Panc1 (cell line): Measurements from ENCODE around the gene PRKCA. TPM values are rescaled to one million over a fixed set of nuclear protein-coding genes. Genes with fewer than 3 reads are reported as not detected.
A peak's percentile ranks its signal among the peaks of the same experiment; 100 is the strongest.

Experiments
- ATAC-seq: fragments of 200-7000 bp; cut with Tn5 transposase; 2 replicates; pipeline ENCODE4 v1.9.1; 2020; ENCODE audit warnings: mild to moderate bottlenecking, moderate library complexity
- BruUV-seq: library from RNA; stranded (reverse); fragments of 400-500 nt; replicated peaks from 2 replicates; lab custom pipeline; 2021; lab: Mats Ljungman, UMichigan
- CTCF ChIA-PET: fragments of 300-600 bp; sonication (Branson Sonifier 250); formaldehyde crosslinking; loops from one replicate; lab custom pipeline; 2022; ENCODE audit warnings: antibody characterized with exemption; lab: Charles Lee
- POLR2A ChIA-PET: fragments of 300-600 bp; sonication (Branson Sonifier 250); formaldehyde crosslinking; loops from one replicate; lab custom pipeline; 2022; ENCODE audit warnings: antibody characterized with exemption; lab: Charles Lee
- DNase-seq: peaks from one replicate; pipeline ENCODE4 v3.0.0-alpha.2; 2010; ENCODE audit warnings: low read depth, low spot score
- H3K27ac ChIP-seq: 2 replicates; pipeline ENCODE4 v1.5.1; 2011; ENCODE audit warnings: mild to moderate bottlenecking, low read length, inconsistent platforms
- H3K27me3 ChIP-seq: fragments of 200-500 bp; sonication (Bioruptor generic); 2 replicates; pipeline ENCODE4 v1.6.0; 2014; ENCODE audit warnings: low read length, inconsistent platforms; ENCODE audit not compliant: control insufficient read depth, insufficient read depth
- H3K36me3 ChIP-seq: fragments of 200-500 bp; sonication (Bioruptor generic); 2 replicates; pipeline ENCODE4 v1.5.1; 2014; ENCODE audit warnings: inconsistent platforms, mild to moderate bottlenecking, low read length, moderate library complexity; ENCODE audit not compliant: control insufficient read depth, insufficient read depth
- H3K4me1 ChIP-seq: 2 replicates; pipeline ENCODE4 v1.5.1; 2011; ENCODE audit warnings: inconsistent platforms, mild to moderate bottlenecking, low read length, moderate library complexity; ENCODE audit not compliant: control insufficient read depth, insufficient read depth
- H3K4me3 ChIP-seq, 2 experiments: 2 replicates each; pipeline ENCODE4 v1.5.1; 2011 to 2012; ENCODE audit warnings: low read depth in 2 of 2, low read length in 2 of 2, mild to moderate bottlenecking in 2 of 2, inconsistent platforms in 1 of 2, moderate library complexity in 1 of 2
- H3K9me3 ChIP-seq: fragments of 200-500 bp; sonication (Bioruptor generic); 2 replicates; pipeline ENCODE4 v1.5.1; 2014; ENCODE audit warnings: low read depth, mild to moderate bottlenecking, inconsistent platforms, low read length, moderate library complexity; ENCODE audit not compliant: control insufficient read depth, insufficient read depth
- POLR2AphosphoS5 ChIP-seq: IDR thresholded peaks from 2 replicates; pipeline ENCODE4 v1.6.1; 2012; ENCODE audit warnings: mild to moderate bottlenecking, low read depth, low read length, moderate library complexity
- REST ChIP-seq, 2 experiments: IDR thresholded peaks; 2 replicates each; pipeline ENCODE4 v1.6.1; 2011 to 2012; ENCODE audit warnings: low read depth in 2 of 2, control low read depth in 1 of 2, low read length in 1 of 2, mild to moderate bottlenecking in 1 of 2, moderate library complexity in 1 of 2; ENCODE audit not compliant: insufficient read depth in 1 of 2
- SIN3A ChIP-seq: IDR thresholded peaks from 2 replicates; pipeline ENCODE4 v1.6.1; 2012; ENCODE audit warnings: low read depth, mild to moderate bottlenecking, low read length, moderate library complexity, borderline replicate concordance; ENCODE audit not compliant: insufficient read depth
- TCF7L2 ChIP-seq: IDR thresholded peaks from 2 replicates; pipeline ENCODE4 v1.6.1; 2011; ENCODE audit warnings: mild to moderate bottlenecking, low read depth, low read length, inconsistent platforms
- in situ Hi-C: cut with HindIII; loops from 2 replicates; pipeline ENCODE4 v1.10.0; 2016; ENCODE audit warnings: low sequenced_read_pairs, low pct_unique_long_range_greater_than_20kb
- intact Hi-C: fragments of 100-400 bp; cut with micrococcal nuclease; formaldehyde crosslinking; loops from one replicate; pipeline ENCODE4 v1.10.0; 2022; ENCODE audit not compliant: unreplicated experiment
- total RNA-seq: library from RNA; stranded (reverse); gene quantifications from one replicate; pipeline ENCODE4 v1.2.1, GENCODE V29; 2021; ENCODE audit not compliant: unreplicated experiment
- TF ChIP-seq, protein P1 (sequence below): fragments of 450-650 bp; IDR thresholded peaks from 2 replicates; pipeline ENCODE4 v1.5.1; 2017; ENCODE audit warnings: mild to moderate bottlenecking

PRKCA gene
- total RNA-seq, 1 experiment from 2014 or later, result 53.0 TPM

DNA sequence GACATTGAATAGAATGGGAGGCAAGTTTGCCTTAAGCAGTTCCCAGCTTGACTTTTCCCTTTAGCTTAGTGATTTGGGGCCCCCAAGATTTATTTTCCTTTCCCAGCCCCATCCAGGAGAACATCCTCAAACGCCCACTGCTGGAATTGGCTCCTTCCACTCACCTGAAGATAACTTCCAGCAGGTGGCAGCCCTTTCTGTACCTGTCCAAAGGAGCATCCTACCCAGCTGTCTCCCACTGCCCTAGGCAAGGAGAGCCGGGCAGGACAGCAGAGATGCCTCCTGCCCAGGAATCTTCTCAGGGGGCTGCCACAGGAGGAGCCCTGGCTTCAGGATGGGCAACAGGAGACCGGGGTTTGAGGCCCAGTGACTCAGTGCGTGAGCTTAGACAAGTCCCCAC, 538.9 kb downstream of the PRKCA start:
- no peaks in the 10 kb centered on the region for H3K36me3 ChIP-seq
- no peak overlapping the region for H3K27ac ChIP-seq
- H3K9me3 ChIP-seq, result no peaks in the 10 kb centered on the region
- in situ Hi-C loops (no loop called here), intact Hi-C loops (no loop called here)
- TF ChIP-seq SIN3A (no peak), REST (IDR thresholded peaks at IDR 0.05; ENCODE audit: insufficient read depth in 1 of 2, low read depth in 2 of 2, low read length in 1 of 2) (no peak), POLR2AphosphoS5 (no peak), TCF7L2 (no peak)
- TF ChIP-seq, protein P1, sequence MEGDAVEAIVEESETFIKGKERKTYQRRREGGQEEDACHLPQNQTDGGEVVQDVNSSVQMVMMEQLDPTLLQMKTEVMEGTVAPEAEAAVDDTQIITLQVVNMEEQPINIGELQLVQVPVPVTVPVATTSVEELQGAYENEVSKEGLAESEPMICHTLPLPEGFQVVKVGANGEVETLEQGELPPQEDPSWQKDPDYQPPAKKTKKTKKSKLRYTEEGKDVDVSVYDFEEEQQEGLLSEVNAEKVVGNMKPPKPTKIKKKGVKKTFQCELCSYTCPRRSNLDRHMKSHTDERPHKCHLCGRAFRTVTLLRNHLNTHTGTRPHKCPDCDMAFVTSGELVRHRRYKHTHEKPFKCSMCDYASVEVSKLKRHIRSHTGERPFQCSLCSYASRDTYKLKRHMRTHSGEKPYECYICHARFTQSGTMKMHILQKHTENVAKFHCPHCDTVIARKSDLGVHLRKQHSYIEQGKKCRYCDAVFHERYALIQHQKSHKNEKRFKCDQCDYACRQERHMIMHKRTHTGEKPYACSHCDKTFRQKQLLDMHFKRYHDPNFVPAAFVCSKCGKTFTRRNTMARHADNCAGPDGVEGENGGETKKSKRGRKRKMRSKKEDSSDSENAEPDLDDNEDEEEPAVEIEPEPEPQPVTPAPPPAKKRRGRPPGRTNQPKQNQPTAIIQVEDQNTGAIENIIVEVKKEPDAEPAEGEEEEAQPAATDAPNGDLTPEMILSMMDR, result no peak; the same call in 1 of the 2 replicates
- H3K27me3 ChIP-seq, result no peaks in the 10 kb centered on the region
- ATAC-seq (no peak), DNase-seq (no peak)
- POLR2A ChIA-PET, result no interaction called here
- CTCF ChIA-PET, result no interaction called here
- no TSS peak for BruUV-seq
- no peak overlapping the region for H3K4me3 ChIP-seq
- no peaks in the 10 kb centered on the region for H3K4me1 ChIP-seq

DNA sequence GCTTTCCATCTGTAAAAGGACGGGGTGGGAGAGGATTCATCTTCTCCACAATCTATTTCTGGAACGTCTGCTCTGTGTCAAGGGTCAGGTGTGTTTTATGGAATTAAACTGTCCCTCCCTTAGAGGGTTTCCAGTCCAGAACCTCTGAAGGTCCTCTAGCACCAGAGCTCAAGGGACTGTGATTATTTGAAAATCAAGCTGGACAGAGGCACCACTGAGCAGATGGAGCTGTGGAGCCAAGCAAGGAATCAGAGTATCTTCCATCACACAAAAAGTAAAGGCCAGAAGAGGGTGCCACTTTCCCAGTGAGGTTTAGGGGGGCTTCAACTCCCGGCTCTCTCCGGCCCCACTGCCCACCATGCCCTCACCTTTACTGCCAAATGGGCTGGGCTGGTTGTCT, 539.3 kb downstream of the PRKCA start:
- CTCF ChIA-PET, result no interaction called here
- H3K27me3 ChIP-seq, result no peaks in the 10 kb centered on the region

More for the DNA sequence above, 539.3 kb downstream of the PRKCA start:
- intact Hi-C loops, result no loop called here
- H3K9me3 ChIP-seq, result no peaks in the 10 kb centered on the region
- POLR2A ChIA-PET, result no interaction called here
- in situ Hi-C loops, result no loop called here
- H3K27ac ChIP-seq, result no peak overlapping the region
- DNase-seq, result no peak
- no peak for ATAC-seq
- no peak overlapping the region for H3K4me3 ChIP-seq
- no peaks in the 10 kb centered on the region for H3K4me1 ChIP-seq
- no TSS peak for BruUV-seq
- TF ChIP-seq REST (IDR thresholded peaks at IDR 0.05; ENCODE audit: insufficient read depth in 1 of 2, low read depth in 2 of 2, low read length in 1 of 2), result peak in 1 of 2 experiments; percentile 35; a peak in 1 of 4 replicates
- TF ChIP-seq, protein P1, result no peak
- no peaks in the 10 kb centered on the region for H3K36me3 ChIP-seq
